ENCODE data around the gene CCDC102A.

GRCh38 chr16:57473176-57473840 is 63.1 kb downstream of the CCDC102A start:
- TF ChIP-seq, protein P1, sequence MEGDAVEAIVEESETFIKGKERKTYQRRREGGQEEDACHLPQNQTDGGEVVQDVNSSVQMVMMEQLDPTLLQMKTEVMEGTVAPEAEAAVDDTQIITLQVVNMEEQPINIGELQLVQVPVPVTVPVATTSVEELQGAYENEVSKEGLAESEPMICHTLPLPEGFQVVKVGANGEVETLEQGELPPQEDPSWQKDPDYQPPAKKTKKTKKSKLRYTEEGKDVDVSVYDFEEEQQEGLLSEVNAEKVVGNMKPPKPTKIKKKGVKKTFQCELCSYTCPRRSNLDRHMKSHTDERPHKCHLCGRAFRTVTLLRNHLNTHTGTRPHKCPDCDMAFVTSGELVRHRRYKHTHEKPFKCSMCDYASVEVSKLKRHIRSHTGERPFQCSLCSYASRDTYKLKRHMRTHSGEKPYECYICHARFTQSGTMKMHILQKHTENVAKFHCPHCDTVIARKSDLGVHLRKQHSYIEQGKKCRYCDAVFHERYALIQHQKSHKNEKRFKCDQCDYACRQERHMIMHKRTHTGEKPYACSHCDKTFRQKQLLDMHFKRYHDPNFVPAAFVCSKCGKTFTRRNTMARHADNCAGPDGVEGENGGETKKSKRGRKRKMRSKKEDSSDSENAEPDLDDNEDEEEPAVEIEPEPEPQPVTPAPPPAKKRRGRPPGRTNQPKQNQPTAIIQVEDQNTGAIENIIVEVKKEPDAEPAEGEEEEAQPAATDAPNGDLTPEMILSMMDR (IDR thresholded peaks at IDR 0.05) = no peak
- no peak for TF ChIP-seq POLR2A (IDR thresholded peaks at IDR 0.05)

Measured in thyroid gland (tissue), 4 donors.